Fibroblast of lung (primary cell): ENCODE results near the gene PGM1. TPM values are rescaled to one million over a fixed set of nuclear protein-coding genes. Genes with fewer than 3 reads are reported as not detected.

ENCODE experiments used
- DNase-seq, 2 donors: peaks; one replicate each; pipeline versions ENCODE4 v3.0.0 to v3.0.0-alpha.2; 2010; ENCODE audit warnings: low read depth in 2 of 2
- H2AFZ ChIP-seq: 2 replicates; pipeline ENCODE4 v1.5.1; 2012; ENCODE audit warnings: low read length, control low read depth, inconsistent platforms
- H3K27ac ChIP-seq: 2 replicates; pipeline ENCODE4 v1.5.1; 2011; ENCODE audit warnings: low read length, control low read depth; ENCODE audit not compliant: insufficient read depth
- H3K27me3 ChIP-seq: 2 replicates; pipeline ENCODE4 v1.5.1; 2011; ENCODE audit warnings: mild to moderate bottlenecking, low read length; ENCODE audit not compliant: control insufficient read depth, insufficient read depth
- H3K36me3 ChIP-seq: 2 replicates; pipeline ENCODE4 v1.5.1; 2011; ENCODE audit warnings: low read length; ENCODE audit not compliant: control insufficient read depth, insufficient read depth
- H3K4me1 ChIP-seq: 2 replicates; pipeline ENCODE4 v1.5.1; 2011; ENCODE audit warnings: low read length; ENCODE audit not compliant: control insufficient read depth, insufficient read depth; ENCODE audit errors: extremely low read depth
- H3K4me2 ChIP-seq: 2 replicates; pipeline ENCODE4 v1.5.1; 2011; ENCODE audit warnings: low read length, control low read depth; ENCODE audit not compliant: insufficient read depth; ENCODE audit errors: extremely low read depth
- H3K4me3 ChIP-seq, 4 experiments: fragments of 200-600 bp in 1 of 4; sonication (generic) in 1 of 4; replicated peaks in 1 of 4; 2 replicates each; pipeline ENCODE4 v1.5.1; 2011 to 2016; ENCODE audit warnings: low read length in 4 of 4, low read depth in 3 of 4, mild to moderate bottlenecking in 3 of 4, control low read depth in 2 of 4, inconsistent platforms in 1 of 4, mixed read lengths in 1 of 4; ENCODE audit not compliant: insufficient read depth in 1 of 4; ENCODE audit errors: control extremely low read depth in 1 of 4
- H3K79me2 ChIP-seq: 2 replicates; pipeline ENCODE4 v1.5.1; 2012; ENCODE audit warnings: mild to moderate bottlenecking, low read length, inconsistent platforms; ENCODE audit not compliant: control insufficient read depth, insufficient read depth
- H3K9ac ChIP-seq: 2 replicates; pipeline ENCODE4 v1.5.1; 2011; ENCODE audit warnings: mild to moderate bottlenecking, low read length, control low read depth; ENCODE audit not compliant: insufficient read depth
- H3K9me3 ChIP-seq: 2 replicates; pipeline ENCODE4 v1.5.1; 2012; ENCODE audit warnings: low read depth, low read length; ENCODE audit not compliant: control insufficient read depth, insufficient read depth
- H4K20me1 ChIP-seq: 2 replicates; pipeline ENCODE4 v1.5.1; 2011; ENCODE audit warnings: low read length; ENCODE audit not compliant: control insufficient read depth, insufficient read depth; ENCODE audit errors: extremely low read depth
- EZH2 ChIP-seq: IDR thresholded peaks from 2 replicates; pipeline ENCODE4 v1.5.1; 2012; ENCODE audit warnings: low read length, control low read depth, mild to moderate bottlenecking; ENCODE audit errors: missing control alignments
- polyA plus RNA-seq, 2 donors: library from polyadenylated mRNA; depleted of rRNA in 1 of 2; stranded (reverse) in 1 of 2; unstranded in 1 of 2; fragments of >200 nt; gene quantifications; 2 replicates each; pipeline ENCODE4 v1.2.1, GENCODE V29; 2011 to 2012; ENCODE audit warnings: missing spikeins in 1 of 2
- total RNA-seq: library from RNA; depleted of rRNA; stranded (reverse); fragments of >200 nt; gene quantifications from 2 replicates; pipeline ENCODE4 v1.2.1, GENCODE V29; 2014
- TF ChIP-seq, protein P1 (sequence below), 2 donors: IDR thresholded peaks in 1 of 2; conservative IDR thresholded peaks in 1 of 2; 1 replicate in 1 of 2; 2 replicates in 1 of 2; pipeline ENCODE4 v1.5.1; 2011 to 2012; ENCODE audit warnings: low read length in 2 of 2, control low read depth in 1 of 2, inconsistent platforms in 1 of 2, low read depth in 1 of 2, mild to moderate bottlenecking in 1 of 2

The PGM1 gene
- total and polyA plus RNA-seq, 2 donors (not counting 1 experiment from before 2014, with no cell fraction given): 43.7 to 51.4 TPM

DNA sequence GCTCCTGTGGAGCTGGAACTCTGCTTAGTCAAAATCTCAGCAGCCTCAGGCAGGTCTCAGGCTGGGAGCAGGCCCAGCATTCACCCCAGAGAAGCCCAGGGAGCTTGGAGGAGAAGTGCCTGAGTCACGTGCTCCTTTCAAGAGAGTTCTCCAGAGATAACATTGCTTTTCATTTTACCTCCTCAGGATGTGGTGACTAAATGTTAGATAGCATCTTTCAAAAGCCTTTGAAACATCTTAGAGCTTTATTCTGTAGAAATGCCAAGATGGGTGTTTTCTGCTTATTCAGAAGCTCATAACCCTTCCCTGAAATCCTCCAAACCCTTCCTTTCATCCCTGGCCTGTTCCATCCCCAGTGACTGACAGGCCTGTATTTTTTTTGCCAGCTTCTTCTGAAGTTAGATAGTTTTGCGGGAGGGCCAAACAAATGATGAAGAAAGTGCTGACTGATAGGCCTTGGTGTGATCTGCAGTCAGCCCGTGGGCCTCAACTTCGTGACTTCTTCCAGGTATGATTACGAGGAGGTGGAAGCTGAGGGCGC, 58.0 kb downstream of the PGM1 start:
- no peaks in the 10 kb centered on the region for H3K79me2 ChIP-seq
- no peak overlapping the region for H3K9ac ChIP-seq
- no peaks in the 10 kb centered on the region for H3K9me3 ChIP-seq
- no peak overlapping the region for H2AFZ ChIP-seq
- H4K20me1 ChIP-seq: no peaks in the 10 kb centered on the region
- TF ChIP-seq, protein P1, sequence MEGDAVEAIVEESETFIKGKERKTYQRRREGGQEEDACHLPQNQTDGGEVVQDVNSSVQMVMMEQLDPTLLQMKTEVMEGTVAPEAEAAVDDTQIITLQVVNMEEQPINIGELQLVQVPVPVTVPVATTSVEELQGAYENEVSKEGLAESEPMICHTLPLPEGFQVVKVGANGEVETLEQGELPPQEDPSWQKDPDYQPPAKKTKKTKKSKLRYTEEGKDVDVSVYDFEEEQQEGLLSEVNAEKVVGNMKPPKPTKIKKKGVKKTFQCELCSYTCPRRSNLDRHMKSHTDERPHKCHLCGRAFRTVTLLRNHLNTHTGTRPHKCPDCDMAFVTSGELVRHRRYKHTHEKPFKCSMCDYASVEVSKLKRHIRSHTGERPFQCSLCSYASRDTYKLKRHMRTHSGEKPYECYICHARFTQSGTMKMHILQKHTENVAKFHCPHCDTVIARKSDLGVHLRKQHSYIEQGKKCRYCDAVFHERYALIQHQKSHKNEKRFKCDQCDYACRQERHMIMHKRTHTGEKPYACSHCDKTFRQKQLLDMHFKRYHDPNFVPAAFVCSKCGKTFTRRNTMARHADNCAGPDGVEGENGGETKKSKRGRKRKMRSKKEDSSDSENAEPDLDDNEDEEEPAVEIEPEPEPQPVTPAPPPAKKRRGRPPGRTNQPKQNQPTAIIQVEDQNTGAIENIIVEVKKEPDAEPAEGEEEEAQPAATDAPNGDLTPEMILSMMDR (conservative IDR thresholded peaks at IDR 0.05 in 1 of 2, IDR thresholded peaks at IDR 0.05 in 1 of 2; ENCODE audit: low read depth in 1 of 2, low read length in 2 of 2): no peak
- TF ChIP-seq EZH2: no peak
- H3K4me3 ChIP-seq: no peak overlapping the region
- no peak overlapping the region for H3K4me2 ChIP-seq
- H3K27me3 ChIP-seq: no peaks in the 10 kb centered on the region
- peak in 1 of 2 donors; percentile 74 for DNase-seq
- H3K27ac ChIP-seq: no peak overlapping the region
- H3K4me1 ChIP-seq: no peaks in the 10 kb centered on the region
- H3K36me3 ChIP-seq: no peaks in the 10 kb centered on the region

DNA sequence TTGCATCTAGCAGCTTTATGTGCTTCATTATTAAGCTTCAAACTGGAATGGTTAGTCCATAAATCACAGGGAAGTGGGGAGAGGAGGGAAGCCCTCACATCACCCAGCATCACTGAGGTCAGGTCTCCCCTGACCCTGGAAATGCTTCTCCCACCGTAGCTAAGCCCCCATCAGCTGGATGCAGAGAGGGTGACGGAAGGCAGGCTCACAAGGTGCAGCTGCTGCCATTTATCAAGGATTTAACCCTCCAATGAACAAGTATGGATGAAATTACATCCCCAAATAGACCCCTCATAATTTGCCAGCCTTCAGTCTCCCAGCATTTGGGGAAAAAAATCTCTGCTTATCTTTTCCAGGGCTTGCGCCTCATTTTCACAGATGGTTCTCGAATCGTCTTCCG, 60.8 kb downstream of the PGM1 start:
- H3K9ac ChIP-seq: no peak overlapping the region
- TF ChIP-seq EZH2: no peak
- TF ChIP-seq, protein P1 (conservative IDR thresholded peaks at IDR 0.05 in 1 of 2, IDR thresholded peaks at IDR 0.05 in 1 of 2; ENCODE audit: low read depth in 1 of 2, low read length in 2 of 2): no peak
- H3K4me2 ChIP-seq: no peak overlapping the region
- no peaks in the 10 kb centered on the region for H4K20me1 ChIP-seq
- no peaks in the 10 kb centered on the region for H3K79me2 ChIP-seq
- H3K4me3 ChIP-seq: no peak overlapping the region
- no peaks in the 10 kb centered on the region for H3K27me3 ChIP-seq
- no peaks in the 10 kb centered on the region for H3K9me3 ChIP-seq
- no peak overlapping the region for H2AFZ ChIP-seq
- no peaks in the 10 kb centered on the region for H3K4me1 ChIP-seq
- H3K36me3 ChIP-seq: no peaks in the 10 kb centered on the region
- H3K27ac ChIP-seq: no peak overlapping the region
- DNase-seq: no peak

DNA sequence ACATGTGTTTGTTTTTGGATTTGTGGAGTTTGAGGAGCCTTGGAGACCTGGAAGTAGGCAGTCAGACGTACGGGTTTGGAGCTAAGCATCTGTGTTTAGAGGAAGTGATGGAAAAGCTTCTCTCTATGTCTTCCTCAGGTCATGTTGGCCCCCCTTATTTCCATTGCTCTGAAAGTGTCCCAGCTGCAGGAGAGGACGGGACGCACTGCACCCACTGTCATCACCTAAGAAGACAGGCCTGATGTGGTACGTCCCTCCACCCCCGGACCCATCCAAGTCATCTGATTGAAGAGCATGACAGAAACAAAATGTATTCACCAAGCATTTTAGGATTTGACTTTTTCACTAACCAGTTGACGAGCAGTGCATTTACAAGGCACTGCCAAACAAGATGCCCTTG, 66.2 kb downstream of the PGM1 start:
- no peaks in the 10 kb centered on the region for H3K9me3 ChIP-seq
- H3K4me2 ChIP-seq: no peak overlapping the region
- H3K4me1 ChIP-seq: peaks cover 10% of the 10 kb centered on the region
- H3K27me3 ChIP-seq: no peaks in the 10 kb centered on the region
- no peaks in the 10 kb centered on the region for H4K20me1 ChIP-seq
- no peak overlapping the region for H3K27ac ChIP-seq
- H3K36me3 ChIP-seq: no peaks in the 10 kb centered on the region
- no peaks in the 10 kb centered on the region for H3K79me2 ChIP-seq
- no peak for DNase-seq
- TF ChIP-seq, protein P1 (conservative IDR thresholded peaks at IDR 0.05 in 1 of 2, IDR thresholded peaks at IDR 0.05 in 1 of 2; ENCODE audit: low read depth in 1 of 2, low read length in 2 of 2): no peak
- no peak for TF ChIP-seq EZH2
- H3K9ac ChIP-seq: no peak overlapping the region
- no peak overlapping the region for H3K4me3 ChIP-seq
- H2AFZ ChIP-seq: no peak overlapping the region
